Sigmoid colon (tissue), 4 donors: Measurements from ENCODE around the gene SIDT2.

Source experiments
- CTCF ChIP-seq, 4 experiments: fragments of 450-650 bp in 3 of 4; fragments of 200-600 bp in 1 of 4; IDR thresholded peaks; one replicate each; pipeline ENCODE4 v1.5.1; 2016 to 2019; ENCODE audit warnings: antibody characterized with exemption in 4 of 4, mild to moderate bottlenecking in 3 of 4, moderate library complexity in 2 of 4
- EP300 ChIP-seq, 4 donors: sonication (generic); formaldehyde crosslinking; IDR thresholded peaks; one replicate each; pipeline ENCODE4 v1.6.1; 2017; ENCODE audit warnings: antibody characterized with exemption in 4 of 4

DNA sequence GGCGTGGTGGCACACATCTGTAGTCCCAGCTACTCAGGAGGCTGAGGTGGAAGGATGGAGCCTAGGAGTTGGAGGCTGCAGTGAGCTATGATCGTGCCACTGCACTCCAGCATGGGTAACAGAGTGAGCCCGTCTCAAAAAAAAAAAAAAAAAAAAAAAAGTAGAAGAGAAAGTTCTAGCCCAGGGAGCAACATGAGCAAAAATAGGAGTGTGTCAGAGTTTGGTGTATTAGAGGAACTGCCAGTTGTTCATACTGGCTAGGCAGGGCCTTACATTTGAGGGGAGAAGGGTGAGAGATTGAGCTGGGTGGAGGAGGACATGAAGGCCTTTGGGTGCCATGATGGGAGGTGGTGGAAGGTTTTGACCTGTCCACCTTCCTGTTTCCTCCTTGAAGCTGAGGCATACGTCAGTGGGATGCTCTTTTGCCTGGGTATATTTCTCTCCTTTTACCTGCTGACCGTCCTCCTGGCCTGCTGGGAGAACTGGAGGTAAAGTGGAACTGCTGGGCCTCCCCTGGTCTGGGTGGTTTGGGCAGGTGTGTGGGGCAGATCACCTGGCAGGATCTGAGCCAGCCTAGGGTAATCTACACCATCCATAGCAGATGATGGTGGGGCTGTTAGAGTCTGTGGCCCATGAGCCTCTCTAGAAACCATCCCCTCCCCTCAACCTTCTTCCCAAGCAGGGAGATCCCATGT is 7.3 kb downstream of the SIDT2 start:
- TF ChIP-seq CTCF (IDR thresholded peaks at IDR 0.05) (no peak), EP300 (IDR thresholded peaks at IDR 0.05) (no peak)
